Natural killer cell (primary cell): Measurements from ENCODE around the gene LRP1B. TPM values are rescaled to one million over a fixed set of nuclear protein-coding genes. Genes with fewer than 3 reads are reported as not detected.

ENCODE experiments used
- ATAC-seq, 3 donors: fragments of 150-1000 bp in 2 of 3; fragments of 200-7000 bp in 1 of 3; cut with Tn5 transposase; 1 replicate in 1 of 3; 2 replicates in 2 of 3; pipeline ENCODE4 v1.10.0; 2021; ENCODE audit warnings: mild to moderate bottlenecking in 2 of 3, moderate library complexity in 2 of 3
- DNase-seq, 2 donors: peaks; one replicate each; pipeline versions ENCODE4 v3.0.0 to v3.0.0-alpha.2; 2013 to 2021; ENCODE audit warnings: mixed read lengths in 1 of 2
- H3K27ac ChIP-seq: one replicate; pipeline ENCODE4 v1.5.1; 2013; ENCODE audit warnings: mild to moderate bottlenecking, low read length
- H3K27me3 ChIP-seq: one replicate; pipeline ENCODE4 v1.6.1; 2013; ENCODE audit warnings: low read length; ENCODE audit not compliant: control insufficient read depth, insufficient read depth
- H3K36me3 ChIP-seq: one replicate; pipeline ENCODE4 v1.6.1; 2013; ENCODE audit warnings: low read length; ENCODE audit not compliant: control insufficient read depth, insufficient read depth
- H3K4me1 ChIP-seq: one replicate; pipeline ENCODE4 v1.6.1; 2013; ENCODE audit warnings: low read length; ENCODE audit not compliant: control insufficient read depth, insufficient read depth
- H3K4me3 ChIP-seq: one replicate; pipeline ENCODE4 v1.5.1; 2013; ENCODE audit warnings: low read length
- H3K9me3 ChIP-seq: one replicate; pipeline ENCODE4 v1.6.1; 2013; ENCODE audit warnings: low read length; ENCODE audit not compliant: control insufficient read depth, insufficient read depth
- H3K27ac Mint-ChIP-seq, 2 donors: one replicate each; pipeline ENCODE4 v1.8.0; 2022; ENCODE audit warnings: mild to moderate bottlenecking in 2 of 2, mixed read lengths in 2 of 2, moderate library complexity in 1 of 2
- H3K27me3 Mint-ChIP-seq, 2 donors: one replicate each; pipeline ENCODE4 v1.8.0; 2022; ENCODE audit warnings: low read depth in 2 of 2, mixed read lengths in 2 of 2
- H3K36me3 Mint-ChIP-seq: one replicate; pipeline ENCODE4 v1.8.0; 2022; ENCODE audit warnings: mixed read lengths
- H3K4me1 Mint-ChIP-seq, 2 donors: one replicate each; pipeline ENCODE4 v1.8.0; 2022; ENCODE audit warnings: mixed read lengths in 2 of 2
- H3K4me3 Mint-ChIP-seq: one replicate; pipeline ENCODE4 v1.8.0; 2022; ENCODE audit warnings: mild to moderate bottlenecking, moderate library complexity, mixed read lengths
- H3K9me3 Mint-ChIP-seq, 2 donors: one replicate each; pipeline ENCODE4 v1.8.0; 2022; ENCODE audit warnings: mixed read lengths in 2 of 2
- WGBS: methylation state at CpG from one replicate; pipeline ENCODE4 v1.1.7; 2013; ENCODE audit warnings: missing lambda C conversion rate; ENCODE audit not compliant: insufficient coverage; 5-methylcytosine and 5-hydroxymethylcytosine counted together
- intact Hi-C: fragments of 100-400 bp; cut with micrococcal nuclease; formaldehyde crosslinking; loops from one replicate; pipeline ENCODE4 v1.14.2; 2022
- total RNA-seq, 4 donors: library from RNA; stranded (reverse); fragments of 120-200 nt in 1 of 4; gene quantifications; one replicate each; pipeline versions ENCODE4 v1.2.3 to v1.2.4, GENCODE V29; 2013 to 2022
- TF ChIP-seq, protein P1 (sequence below): fragments of 200-600 bp; IDR thresholded peaks from one replicate; pipeline ENCODE4 v1.8.0; 2022; ENCODE audit warnings: antibody characterized with exemption

The LRP1B gene
- total RNA-seq, 3 donors from 2014 or later (not counting 1 experiment from before 2014, with no cell fraction given): 0.05 TPM; not detected in 2

DNA sequence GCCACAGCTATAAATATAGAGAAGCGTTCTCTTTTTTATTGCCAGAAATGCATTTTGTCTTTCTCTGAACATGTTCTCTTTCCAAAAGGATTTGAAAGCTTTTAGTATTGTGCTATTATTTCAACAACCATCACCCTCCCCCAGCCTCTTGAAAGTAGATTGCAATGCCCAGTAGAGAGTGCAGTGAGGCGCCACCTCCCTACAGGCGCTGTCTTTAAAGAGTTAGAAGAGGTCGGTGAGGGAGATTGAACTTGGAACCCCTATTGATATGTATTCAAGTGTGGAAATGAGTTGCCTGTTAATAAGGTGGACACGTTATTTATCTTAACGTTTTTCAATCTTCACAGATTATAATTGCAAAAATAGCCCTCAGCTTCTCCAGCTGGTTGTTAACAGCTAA is 360.3 kb downstream of the LRP1B start:
- Histone ChIP-seq H3K9me3 (peaks cover 3% of the 10 kb centered on the region), H3K4me1 (no peaks in the 10 kb centered on the region), H3K27me3 (no peaks in the 10 kb centered on the region), H3K4me3 (no peak overlapping the region), H3K27ac (no peak overlapping the region), H3K36me3 (no peaks in the 10 kb centered on the region)
- no peaks in the 10 kb centered on the region for H3K4me1 Mint-ChIP-seq
- WGBS: 88% methylated on average over 4 of the region's 6 CpGs
- no peak for DNase-seq
- no peak overlapping the region for H3K27ac Mint-ChIP-seq
- TF ChIP-seq, protein P1, sequence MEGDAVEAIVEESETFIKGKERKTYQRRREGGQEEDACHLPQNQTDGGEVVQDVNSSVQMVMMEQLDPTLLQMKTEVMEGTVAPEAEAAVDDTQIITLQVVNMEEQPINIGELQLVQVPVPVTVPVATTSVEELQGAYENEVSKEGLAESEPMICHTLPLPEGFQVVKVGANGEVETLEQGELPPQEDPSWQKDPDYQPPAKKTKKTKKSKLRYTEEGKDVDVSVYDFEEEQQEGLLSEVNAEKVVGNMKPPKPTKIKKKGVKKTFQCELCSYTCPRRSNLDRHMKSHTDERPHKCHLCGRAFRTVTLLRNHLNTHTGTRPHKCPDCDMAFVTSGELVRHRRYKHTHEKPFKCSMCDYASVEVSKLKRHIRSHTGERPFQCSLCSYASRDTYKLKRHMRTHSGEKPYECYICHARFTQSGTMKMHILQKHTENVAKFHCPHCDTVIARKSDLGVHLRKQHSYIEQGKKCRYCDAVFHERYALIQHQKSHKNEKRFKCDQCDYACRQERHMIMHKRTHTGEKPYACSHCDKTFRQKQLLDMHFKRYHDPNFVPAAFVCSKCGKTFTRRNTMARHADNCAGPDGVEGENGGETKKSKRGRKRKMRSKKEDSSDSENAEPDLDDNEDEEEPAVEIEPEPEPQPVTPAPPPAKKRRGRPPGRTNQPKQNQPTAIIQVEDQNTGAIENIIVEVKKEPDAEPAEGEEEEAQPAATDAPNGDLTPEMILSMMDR: no peak
- H3K9me3 Mint-ChIP-seq: peaks cover 8 to 20% of the 10 kb centered on the region in 2 donors
- H3K27me3 Mint-ChIP-seq: no peaks in the 10 kb centered on the region
- no peak overlapping the region for H3K4me3 Mint-ChIP-seq
- intact Hi-C loops: no loop called here
- H3K36me3 Mint-ChIP-seq: no peaks in the 10 kb centered on the region
- ATAC-seq: no peak

DNA sequence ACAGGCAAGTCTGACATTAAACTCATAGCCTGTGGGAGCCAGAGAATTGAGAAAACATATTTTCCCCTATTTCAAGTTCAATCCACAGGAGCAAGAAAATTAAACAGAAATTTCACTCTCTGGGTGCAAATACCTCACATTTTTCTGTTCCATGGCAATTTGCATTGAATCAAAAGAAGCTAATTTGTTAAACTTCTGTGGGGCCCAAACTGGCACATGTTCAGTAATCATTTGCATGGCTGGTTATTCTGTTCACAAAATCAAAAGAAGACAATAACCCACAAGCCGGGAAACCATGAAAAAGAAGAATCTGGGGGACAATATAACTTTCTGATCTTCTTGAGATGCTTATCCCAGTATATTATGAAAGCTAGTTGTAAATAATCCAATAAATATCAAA is 363.1 kb downstream of the LRP1B start:
- H3K9me3 ChIP-seq: peaks cover 2% of the 10 kb centered on the region
- H3K27me3 ChIP-seq: no peaks in the 10 kb centered on the region
- H3K36me3 ChIP-seq: no peaks in the 10 kb centered on the region
- H3K4me1 ChIP-seq: no peaks in the 10 kb centered on the region
- intact Hi-C loops: no loop called here
- no peak overlapping the region for H3K27ac ChIP-seq
- Mint-ChIP-seq H3K27me3 (no peaks in the 10 kb centered on the region), H3K4me3 (no peak overlapping the region), H3K4me1 (no peaks in the 10 kb centered on the region), H3K9me3 (peaks cover 10 to 16% of the 10 kb centered on the region in 2 donors), H3K36me3 (no peaks in the 10 kb centered on the region), H3K27ac (no peak overlapping the region)
- ATAC-seq (no peak), DNase-seq (no peak)
- TF ChIP-seq, protein P1: no peak
- no CpG with 5 or more reads among the region's 1 CpG for WGBS
- no peak overlapping the region for H3K4me3 ChIP-seq

DNA sequence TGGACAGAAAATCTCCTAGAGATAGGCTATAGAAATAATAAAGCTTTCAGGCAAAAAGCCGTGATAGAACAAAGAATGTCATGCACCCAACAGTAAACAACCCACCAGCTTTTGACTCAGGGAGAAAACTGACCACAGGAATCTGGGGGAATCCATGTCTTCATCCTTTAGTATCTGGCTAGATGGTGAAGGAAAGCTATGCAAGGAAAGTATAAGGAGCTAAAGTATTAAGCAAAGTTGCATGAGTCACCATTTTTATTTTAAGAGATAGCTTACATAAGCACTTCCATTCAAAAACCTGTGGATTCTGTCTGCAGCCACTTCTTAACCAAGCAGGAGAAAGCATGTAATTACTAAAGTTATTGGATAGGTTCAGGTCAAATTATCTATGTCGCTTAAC is 363.8 kb downstream of the LRP1B start:
- Mint-ChIP-seq H3K27ac (no peak overlapping the region), H3K36me3 (no peaks in the 10 kb centered on the region), H3K9me3 (peaks cover 12 to 17% of the 10 kb centered on the region in 2 donors), H3K27me3 (no peaks in the 10 kb centered on the region), H3K4me3 (no peak overlapping the region), H3K4me1 (no peaks in the 10 kb centered on the region)
- no peaks in the 10 kb centered on the region for H3K36me3 ChIP-seq
- H3K9me3 ChIP-seq: no peaks in the 10 kb centered on the region
- H3K4me1 ChIP-seq: no peaks in the 10 kb centered on the region
- no CpG with 5 or more reads among the region's 2 CpGs for WGBS
- DNase-seq (no peak), ATAC-seq (no peak)
- intact Hi-C loops: no loop called here
- H3K4me3 ChIP-seq: no peak overlapping the region
- H3K27ac ChIP-seq: no peak overlapping the region
- no peaks in the 10 kb centered on the region for H3K27me3 ChIP-seq
- TF ChIP-seq, protein P1: no peak

DNA sequence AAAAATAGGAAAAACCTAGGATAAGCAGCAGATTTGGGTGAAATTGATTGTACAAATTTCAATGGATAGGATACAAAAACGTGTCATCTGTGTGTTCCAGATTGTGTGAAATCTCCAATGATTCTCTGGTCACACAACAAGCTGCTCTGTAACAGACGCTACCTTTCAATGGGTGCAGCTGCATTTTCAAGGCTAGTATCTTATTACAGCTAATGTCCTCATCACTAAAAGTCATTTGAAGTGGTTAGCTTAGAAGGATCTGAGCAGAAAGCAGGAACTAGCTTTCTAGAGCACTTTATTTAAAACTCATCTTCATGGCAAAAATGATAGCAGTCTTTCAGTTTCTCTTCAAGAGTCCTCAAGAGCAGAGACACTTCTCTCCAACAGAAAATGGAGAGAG is 364.6 kb downstream of the LRP1B start:
- no peaks in the 10 kb centered on the region for H3K4me1 Mint-ChIP-seq
- H3K4me3 Mint-ChIP-seq: no peak overlapping the region
- no peaks in the 10 kb centered on the region for H3K36me3 Mint-ChIP-seq
- WGBS: 59% methylated on average over 2 of the region's 2 CpGs
- Histone ChIP-seq H3K4me1 (no peaks in the 10 kb centered on the region), H3K9me3 (no peaks in the 10 kb centered on the region), H3K27me3 (no peaks in the 10 kb centered on the region), H3K4me3 (no peak overlapping the region), H3K36me3 (no peaks in the 10 kb centered on the region), H3K27ac (no peak overlapping the region)
- no peak for DNase-seq
- H3K27me3 Mint-ChIP-seq: no peaks in the 10 kb centered on the region
- intact Hi-C loops: no loop called here
- peaks cover 10 to 18% of the 10 kb centered on the region in 2 donors for H3K9me3 Mint-ChIP-seq
- ATAC-seq: no peak
- H3K27ac Mint-ChIP-seq: no peak overlapping the region
- TF ChIP-seq, protein P1: no peak
